ENCODE measurements around the gene RGS7.

Gene RGS7

DNA sequence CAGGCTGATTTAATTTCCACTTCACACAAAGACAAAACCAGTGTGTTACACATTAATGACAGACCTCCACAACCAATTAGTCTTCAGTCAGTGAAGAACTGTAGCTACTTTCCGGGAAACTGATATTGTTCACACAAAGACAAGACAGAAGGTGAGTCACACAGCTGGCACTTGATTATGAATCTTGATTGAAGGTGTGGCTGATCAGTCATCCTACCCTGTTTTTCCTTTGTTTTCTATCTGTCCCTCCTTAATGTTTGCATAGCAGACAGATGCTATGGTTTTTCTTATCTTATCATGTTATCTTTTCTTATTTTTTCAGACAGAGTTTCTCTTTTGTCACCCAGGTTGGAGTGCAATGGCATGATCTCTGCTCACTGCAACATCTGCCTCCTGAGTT lies 560.0 kb downstream of the RGS7 start:
- Histone ChIP-seq H3K9me3 (ENCODE audit: control insufficient read depth, low read length) (no peaks in the 10 kb centered on the region), H3K36me3 (ENCODE audit: control insufficient read depth, insufficient read depth, low read length) (no peaks in the 10 kb centered on the region), H3K27ac (no peak overlapping the region), H3K79me2 (no peaks in the 10 kb centered on the region), H3K4me3 (ENCODE audit: low read depth, low read length) (no peak overlapping the region), H3K27me3 (ENCODE audit: control insufficient read depth, insufficient read depth, low read length) (no peaks in the 10 kb centered on the region), H3K4me2 (ENCODE audit: low read length) (no peak overlapping the region), H3K9ac (no peak overlapping the region), H3K4me1 (no peaks in the 10 kb centered on the region), H2AFZ (no peak overlapping the region)
- TF ChIP-seq, protein P1, sequence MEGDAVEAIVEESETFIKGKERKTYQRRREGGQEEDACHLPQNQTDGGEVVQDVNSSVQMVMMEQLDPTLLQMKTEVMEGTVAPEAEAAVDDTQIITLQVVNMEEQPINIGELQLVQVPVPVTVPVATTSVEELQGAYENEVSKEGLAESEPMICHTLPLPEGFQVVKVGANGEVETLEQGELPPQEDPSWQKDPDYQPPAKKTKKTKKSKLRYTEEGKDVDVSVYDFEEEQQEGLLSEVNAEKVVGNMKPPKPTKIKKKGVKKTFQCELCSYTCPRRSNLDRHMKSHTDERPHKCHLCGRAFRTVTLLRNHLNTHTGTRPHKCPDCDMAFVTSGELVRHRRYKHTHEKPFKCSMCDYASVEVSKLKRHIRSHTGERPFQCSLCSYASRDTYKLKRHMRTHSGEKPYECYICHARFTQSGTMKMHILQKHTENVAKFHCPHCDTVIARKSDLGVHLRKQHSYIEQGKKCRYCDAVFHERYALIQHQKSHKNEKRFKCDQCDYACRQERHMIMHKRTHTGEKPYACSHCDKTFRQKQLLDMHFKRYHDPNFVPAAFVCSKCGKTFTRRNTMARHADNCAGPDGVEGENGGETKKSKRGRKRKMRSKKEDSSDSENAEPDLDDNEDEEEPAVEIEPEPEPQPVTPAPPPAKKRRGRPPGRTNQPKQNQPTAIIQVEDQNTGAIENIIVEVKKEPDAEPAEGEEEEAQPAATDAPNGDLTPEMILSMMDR (IDR thresholded peaks at IDR 0.05), result no peak

DNA sequence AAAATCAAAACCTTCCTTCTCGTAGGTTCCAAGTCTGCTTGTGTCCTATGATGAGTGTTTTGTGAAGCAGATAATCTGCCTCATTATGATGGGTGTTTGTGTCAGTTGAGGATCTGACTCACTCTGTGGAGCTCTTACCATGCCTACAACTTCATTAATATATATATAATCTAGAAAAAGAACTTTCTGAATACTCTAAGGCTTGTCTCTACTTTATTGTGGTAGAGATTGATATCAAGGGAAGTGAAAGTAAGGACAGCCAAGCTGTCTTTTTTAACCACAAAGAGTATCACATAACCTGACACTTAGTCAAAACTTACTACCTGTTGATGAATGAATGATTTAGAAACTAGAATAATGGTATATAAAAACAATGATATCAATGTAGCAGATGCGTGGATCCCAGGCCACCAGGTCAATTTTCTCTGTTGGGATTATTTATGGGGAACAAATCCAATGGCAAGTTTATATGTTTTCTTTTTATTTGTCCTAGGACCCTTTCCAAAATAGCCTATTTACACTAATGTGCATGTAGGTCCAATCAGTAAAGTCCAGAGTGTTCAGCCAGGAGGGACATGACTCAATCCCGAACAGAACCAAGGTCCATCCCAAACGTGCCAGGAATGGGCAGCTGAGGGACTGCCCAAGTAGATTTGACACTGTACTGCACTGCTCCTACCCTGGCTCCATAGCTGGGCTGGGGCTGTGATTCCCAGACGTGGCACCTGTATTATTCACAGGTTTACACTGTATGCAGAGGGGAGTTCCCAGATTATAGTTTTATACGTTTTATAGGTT lies 562.8 kb downstream of the RGS7 start:
- no peaks in the 10 kb centered on the region for H3K36me3 ChIP-seq (ENCODE audit: control insufficient read depth, insufficient read depth, low read length)
- H2AFZ ChIP-seq, result no peak overlapping the region
- no peak overlapping the region for H3K9ac ChIP-seq
- no peak overlapping the region for H3K27ac ChIP-seq
- H3K4me3 ChIP-seq (ENCODE audit: low read depth, low read length), result no peak overlapping the region
- no peaks in the 10 kb centered on the region for H3K9me3 ChIP-seq (ENCODE audit: control insufficient read depth, low read length)
- no peak overlapping the region for H3K4me2 ChIP-seq (ENCODE audit: low read length)
- H3K27me3 ChIP-seq (ENCODE audit: control insufficient read depth, insufficient read depth, low read length), result no peaks in the 10 kb centered on the region
- no peaks in the 10 kb centered on the region for H3K79me2 ChIP-seq
- TF ChIP-seq, protein P1 (IDR thresholded peaks at IDR 0.05), result no peak
- no peaks in the 10 kb centered on the region for H3K4me1 ChIP-seq

DNA sequence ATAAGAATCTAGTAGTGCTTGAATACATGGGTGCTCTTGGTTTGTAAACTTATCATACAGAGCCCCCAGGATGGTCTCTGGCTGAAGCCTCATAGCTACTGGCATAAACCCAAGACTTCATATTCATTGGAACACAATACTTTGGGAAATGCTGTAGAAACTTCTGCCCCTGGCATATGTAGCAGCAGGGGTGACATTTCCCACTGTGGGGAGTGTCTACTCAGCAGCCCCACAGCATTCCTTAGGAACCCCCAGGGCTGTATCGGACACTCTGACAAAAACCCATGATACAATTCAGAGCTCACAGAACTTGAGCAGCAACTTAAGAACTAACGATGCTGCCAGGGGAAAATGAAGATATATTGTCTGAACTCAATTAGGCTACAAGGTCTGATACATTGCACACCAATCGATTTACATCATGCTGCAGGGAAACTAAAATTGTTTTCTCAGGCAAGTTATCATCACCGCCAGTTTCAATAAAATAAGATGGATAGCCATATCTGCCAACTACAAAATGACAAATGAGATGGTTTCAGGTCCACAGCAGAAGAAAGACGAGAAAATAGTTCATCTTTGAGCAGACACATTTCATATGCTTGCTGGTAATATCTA lies 564.0 kb downstream of the RGS7 start:
- Histone ChIP-seq H3K36me3 (ENCODE audit: control insufficient read depth, insufficient read depth, low read length) (no peaks in the 10 kb centered on the region), H3K9ac (no peak overlapping the region), H3K79me2 (no peaks in the 10 kb centered on the region), H3K27ac (no peak overlapping the region), H3K4me2 (ENCODE audit: low read length) (no peak overlapping the region), H3K27me3 (ENCODE audit: control insufficient read depth, insufficient read depth, low read length) (no peaks in the 10 kb centered on the region), H2AFZ (no peak overlapping the region), H3K4me3 (ENCODE audit: low read depth, low read length) (no peak overlapping the region), H3K4me1 (no peaks in the 10 kb centered on the region), H3K9me3 (ENCODE audit: control insufficient read depth, low read length) (no peaks in the 10 kb centered on the region)
- TF ChIP-seq, protein P1 (IDR thresholded peaks at IDR 0.05), result no peak

DNA sequence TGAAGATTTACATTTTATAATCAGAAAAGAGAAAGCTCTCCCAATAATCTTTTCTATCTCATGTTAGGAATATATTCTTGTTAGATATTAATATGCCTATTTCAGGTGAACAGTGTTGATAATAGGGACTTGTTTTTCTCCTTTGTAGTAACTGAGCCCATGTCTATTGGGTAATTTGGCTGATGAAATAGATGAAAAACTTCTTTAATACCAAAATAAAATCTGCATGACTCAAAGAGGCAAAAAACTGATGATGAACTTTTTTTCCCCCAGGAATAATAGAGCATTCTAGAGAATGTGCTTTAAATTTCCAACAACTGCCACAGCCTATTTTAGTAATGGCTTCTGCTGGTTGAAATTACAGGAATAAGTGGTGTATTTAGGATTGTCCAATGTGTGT lies 566.1 kb downstream of the RGS7 start:
- Histone ChIP-seq H3K27me3 (ENCODE audit: control insufficient read depth, insufficient read depth, low read length) (no peaks in the 10 kb centered on the region), H3K4me2 (ENCODE audit: low read length) (no peak overlapping the region), H3K4me3 (ENCODE audit: low read depth, low read length) (no peak overlapping the region), H3K79me2 (no peaks in the 10 kb centered on the region), H3K27ac (no peak overlapping the region), H3K9ac (no peak overlapping the region), H3K36me3 (ENCODE audit: control insufficient read depth, insufficient read depth, low read length) (no peaks in the 10 kb centered on the region), H3K9me3 (ENCODE audit: control insufficient read depth, low read length) (no peaks in the 10 kb centered on the region), H2AFZ (no peak overlapping the region), H3K4me1 (no peaks in the 10 kb centered on the region)
- TF ChIP-seq, protein P1 (IDR thresholded peaks at IDR 0.05), result no peak

Measured in parathyroid adenoma (tissue), 2 donors.